HepG2 (cell line): ENCODE measurements around the gene C1S. TPM values are rescaled to one million over a fixed set of nuclear protein-coding genes. Genes with fewer than 3 reads are reported as not detected.
"Not testable (repeated sequence)": the region's sequence is repeated elsewhere in the genome, so short reads cannot be mapped to it uniquely, and the experiment has no call there.

Experiments
- ATAC-seq: fragments of 200-7000 bp; cut with Tn5 transposase; 3 replicates; pipeline ENCODE4 v1.9.1; 2020; ENCODE audit warnings: mild to moderate bottlenecking, moderate library complexity
- BruUV-seq: library from RNA; stranded (reverse); fragments of 400-500 nt; replicated peaks from 2 replicates; lab custom pipeline; 2021; lab: Mats Ljungman, UMichigan
- CTCF ChIA-PET: fragments of 300-600 bp; formaldehyde crosslinking; extraction: SDS; loops from one replicate; lab custom pipeline; 2021; ENCODE audit warnings: low total read pairs, inconsistent platforms, low intra/inter-chr PET ratio; lab: Yijun Ruan, JAX
- POLR2A ChIA-PET: fragments of 350-600 bp; sonication (Branson Sonifier 250); formaldehyde crosslinking; loops from one replicate; lab custom pipeline; 2020; ENCODE audit warnings: antibody characterized with exemption, inconsistent platforms; lab: Yijun Ruan, JAX
- DNase-seq: peaks from one replicate; pipeline ENCODE4 v3.0.0-alpha.2; 2015; ENCODE audit warnings: low spot score
- FAIRE-seq: peaks from 3 replicates; lab custom pipeline; 2011; peaks lifted over from hg19 to GRCh38; lab: Jason Lieb, UNC
- H2AFZ ChIP-seq: one replicate; pipeline ENCODE4 v1.6.1; 2011; ENCODE audit warnings: low read length, inconsistent platforms
- H3K27ac ChIP-seq: fragments of 300-600 bp; 3 replicates; pipeline ENCODE4 v1.8.0; 2011; ENCODE audit warnings: mixed run types, mild to moderate bottlenecking, mixed read lengths, low read length, inconsistent platforms; ENCODE audit not compliant: insufficient read depth; ENCODE audit errors: extremely low read length
- H3K27me3 ChIP-seq, 2 experiments: fragments of 200-600 bp in 1 of 2; 2 replicates in 1 of 2; 3 replicates in 1 of 2; pipeline versions ENCODE4 v1.6.0 to v1.8.0; 2011; ENCODE audit warnings: low read length in 2 of 2, mild to moderate bottlenecking in 2 of 2, moderate library complexity in 2 of 2, inconsistent platforms in 1 of 2; ENCODE audit not compliant: insufficient read depth in 2 of 2, control insufficient read depth in 1 of 2
- H3K36me3 ChIP-seq, 2 experiments: fragments of 200-600 bp in 1 of 2; replicated peaks in 1 of 2; 2 replicates in 1 of 2; 3 replicates in 1 of 2; pipeline versions ENCODE4 v1.5.1 to v1.8.0; 2011; ENCODE audit warnings: low read length in 2 of 2, inconsistent platforms in 1 of 2; ENCODE audit not compliant: insufficient read depth in 2 of 2, control insufficient read depth in 1 of 2
- H3K4me1 ChIP-seq: 2 replicates; pipeline ENCODE4 v1.5.1; 2012; ENCODE audit warnings: low read length, inconsistent platforms; ENCODE audit not compliant: insufficient read depth
- H3K4me2 ChIP-seq: 2 replicates; pipeline ENCODE4 v1.6.0; 2011; ENCODE audit warnings: low read depth, low read length, inconsistent platforms
- H3K4me3 ChIP-seq, 3 experiments: fragments of 200-600 bp in 1 of 3; sonication (generic), shearing (Covaris generic) in 1 of 3; replicated peaks in 1 of 3; 2 replicates each; pipeline ENCODE4 v1.5.1; 2011 to 2016; ENCODE audit warnings: low read length in 3 of 3, inconsistent platforms in 2 of 3, low read depth in 2 of 3, mild to moderate bottlenecking in 2 of 3, control low read depth in 1 of 3, mixed read lengths in 1 of 3; ENCODE audit not compliant: insufficient read depth in 1 of 3
- H3K79me2 ChIP-seq: one replicate; pipeline ENCODE4 v1.6.1; 2011; ENCODE audit warnings: low read length, inconsistent platforms; ENCODE audit not compliant: insufficient read depth
- H3K9ac ChIP-seq: 2 replicates; pipeline ENCODE4 v1.6.0; 2011; ENCODE audit warnings: mild to moderate bottlenecking, low read depth, low read length, inconsistent platforms; ENCODE audit not compliant: insufficient read depth
- H3K9me3 ChIP-seq: 2 replicates; pipeline ENCODE4 v1.5.1; 2012; ENCODE audit warnings: mild to moderate bottlenecking, low read length
- H4K20me1 ChIP-seq: 2 replicates; pipeline ENCODE4 v1.6.0; 2011; ENCODE audit warnings: inconsistent platforms, mild to moderate bottlenecking, low read length, moderate library complexity; ENCODE audit not compliant: insufficient read depth
- ZFP1 ChIP-seq: IDR thresholded peaks from 2 replicates; pipeline ENCODE4 v1.6.1; 2016
- ZNF121 ChIP-seq: sonication (generic); formaldehyde crosslinking; IDR thresholded peaks from 2 replicates; pipeline ENCODE4 v1.5.0; 2020; ENCODE audit warnings: mild to moderate bottlenecking, missing genetic modification reagents
- ZNF839 ChIP-seq: sonication (generic); formaldehyde crosslinking; IDR thresholded peaks from 2 replicates; pipeline ENCODE4 v1.4.0; 2020; ENCODE audit warnings: missing genetic modification reagents, mild to moderate bottlenecking, borderline replicate concordance
- WGBS: methylation state at CpG from one replicate; pipeline ENCODE4 v1.1.6; 2017; ENCODE audit warnings: low lambda C conversion rate; 5-methylcytosine and 5-hydroxymethylcytosine counted together
- in situ Hi-C: cut with HindIII; loops from 2 replicates; pipeline ENCODE4 v1.10.0; 2017; ENCODE audit warnings: low pct_unique_long_range_greater_than_20kb; ENCODE audit not compliant: extremely low pct_ligation_motif_present
- intact Hi-C: fragments of 100-400 bp; cut with micrococcal nuclease; formaldehyde crosslinking; loops from one replicate; pipeline ENCODE4 v1.10.0; 2022; ENCODE audit not compliant: unreplicated experiment
- polyA plus RNA-seq, 8 experiments: library from polyadenylated mRNA; depleted of rRNA in 3 of 8; stranded (reverse) in 7 of 8; unstranded in 1 of 8; fragments of >200 nt; fragmentation: Illumina TruSeq in 4 of 8; extraction: Trizol in 4 of 8; gene quantifications; 2 replicates each; pipeline versions ENCODE4 v1.2.1 to v1.2.3, GENCODE V29; 2011 to 2016; ENCODE audit warnings: low read depth in 4 of 8, missing spikeins in 1 of 8, mixed read lengths in 1 of 8; ENCODE audit not compliant: insufficient read depth in 1 of 8
- total RNA-seq, 5 experiments: library from RNA; depleted of rRNA; stranded (reverse); fragments of >200 nt; fragmentation: Illumina TruSeq; extraction: Trizol; gene quantifications; 2 replicates each; pipeline ENCODE4 v1.2.3, GENCODE V29; 2016; ENCODE audit warnings: low read depth in 1 of 5

The C1S gene
- total and polyA plus RNA-seq, 2 of the 13 experiments (the other 11 are each of a cell fraction or from before 2014, with no cell fraction given) = 14.5 to 18.2 TPM

GRCh38 chr12:7106082-7106481, 45.6 kb downstream of the C1S start:
- no peak for ATAC-seq
- ChIA-PET CTCF (no interaction called here), POLR2A (interaction anchor here (3.6 kb wide), 1 partner anchor 23 kb away, joined by 25 read pairs; the partner anchor contains the start of genes CLSTN3 and RBP5)
- H4K20me1 ChIP-seq = no peaks in the 10 kb centered on the region
- H3K9me3 ChIP-seq = peaks cover 8% of the 10 kb centered on the region
- DNase-seq = no peak
- H2AFZ ChIP-seq = no peak overlapping the region
- FAIRE-seq = no peak
- H3K27me3 ChIP-seq = no peaks in the 10 kb centered on the region; a peak in 1 of 5 replicates
- H3K27ac ChIP-seq = no peak overlapping the region
- 96% methylated on average over 1 of the region's 1 CpG for WGBS
- H3K36me3 ChIP-seq = peaks cover 4 to 5% of the 10 kb centered on the region in 2 experiments; a peak in 3 of 5 replicates
- no peak overlapping the region for H3K9ac ChIP-seq
- no peak overlapping the region for H3K4me2 ChIP-seq
- peaks cover 22% of the 10 kb centered on the region for H3K79me2 ChIP-seq
- intact Hi-C loops (no loop called here), in situ Hi-C loops (no loop called here)
- H3K4me1 ChIP-seq = peaks cover 41% of the 10 kb centered on the region
- H3K4me3 ChIP-seq = no peak overlapping the region
- peak; percentile 98 for TF ChIP-seq ZFP1 (CRISPR knock-in tag)
- TF ChIP-seq ZNF839 (CRISPR knock-in tag) = no peak
- no TSS peak for BruUV-seq

DNA sequence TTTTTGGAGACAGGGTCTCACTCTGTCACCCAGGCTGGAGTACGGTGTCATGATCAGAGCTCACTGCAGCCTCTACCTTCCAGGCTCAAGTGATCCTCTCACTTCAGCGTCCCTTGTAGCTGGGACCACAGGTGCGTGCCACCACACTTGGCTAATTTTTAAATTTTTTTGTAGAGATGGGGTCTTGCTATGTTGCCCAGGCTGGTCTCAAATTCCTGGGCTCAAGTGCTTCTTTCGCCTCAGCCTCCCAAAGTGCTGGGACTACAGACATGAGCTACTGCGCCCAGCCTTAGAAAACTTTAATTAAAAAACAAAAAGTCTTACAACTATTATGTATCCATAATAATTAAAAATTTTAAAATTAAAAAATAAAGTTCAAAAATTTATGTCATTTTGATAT, 46.7 kb downstream of the C1S start:
- Histone ChIP-seq H3K79me2 (peaks cover 22% of the 10 kb centered on the region), H3K4me3 (peak overlapping the region in 2 of 3 experiments; percentile 74 to 91; a peak in 3 of 6 replicates), H3K4me1 (peaks cover 40% of the 10 kb centered on the region), H3K4me2 (peak overlapping the region; percentile 33)
- H3K27me3 ChIP-seq, in situ Hi-C loops, H3K9ac ChIP-seq, H3K9me3 ChIP-seq, CTCF ChIA-PET, ATAC-seq, H4K20me1 ChIP-seq, H3K27ac ChIP-seq, intact Hi-C loops, FAIRE-seq, BruUV-seq, H2AFZ ChIP-seq, DNase-seq, H3K36me3 ChIP-seq: not testable (repeated sequence)
- 95% methylated on average over 5 of the region's 5 CpGs for whole genome bisulfite sequencing
- peak; percentile 90 for TF ChIP-seq ZNF121
- POLR2A ChIA-PET = interaction anchor here (1.1 to 4.3 kb wide), 16 partner anchors 8 to 202 kb away, joined by 3 to 88 read pairs (median 16); partner anchors contain the start of genes C12orf57, C1S, CLSTN3 and EMG1
